Uterus (tissue), 4 donors: ENCODE measurements around the gene COL15A1. TPM values are rescaled to one million over a fixed set of nuclear protein-coding genes. Genes with fewer than 3 reads are reported as not detected.

ENCODE experiments used
- DNase-seq, 2 donors: peaks; one replicate each; pipeline ENCODE4 v3.0.0-alpha.2; 2019 to 2020
- H3K27ac ChIP-seq, 2 donors: fragments of 200-600 bp; sonication (generic); 1 replicate in 1 of 2; 2 replicates in 1 of 2; pipeline ENCODE4 v1.5.1; 2016 to 2018
- H3K27me3 ChIP-seq, 2 donors: fragments of 200-600 bp; sonication (generic); one replicate each; pipeline ENCODE4 v1.5.1; 2018 to 2019; ENCODE audit warnings: control low read depth in 1 of 2
- H3K36me3 ChIP-seq, 2 donors: fragments of 200-600 bp; sonication (generic); one replicate each; pipeline ENCODE4 v1.5.1; 2019; ENCODE audit warnings: control low read depth in 1 of 2
- H3K4me1 ChIP-seq, 2 donors: fragments of 200-600 bp; sonication (generic); one replicate each; pipeline ENCODE4 v1.5.1; 2018 to 2019; ENCODE audit warnings: control low read depth in 1 of 2
- H3K4me3 ChIP-seq, 2 donors: fragments of 200-600 bp; sonication (generic); 1 replicate in 1 of 2; 2 replicates in 1 of 2; pipeline ENCODE4 v1.5.1; 2018 to 2019; ENCODE audit warnings: mild to moderate bottlenecking in 1 of 2
- H3K9me3 ChIP-seq, 2 donors: fragments of 200-600 bp; sonication (generic); one replicate each; pipeline ENCODE4 v1.5.1; 2019; ENCODE audit warnings: control low read depth in 1 of 2
- POLR2A ChIP-seq, 2 donors: fragments of 450-650 bp; IDR thresholded peaks; one replicate each; pipeline ENCODE4 v1.6.1; 2016; ENCODE audit warnings: antibody characterized with exemption in 2 of 2, mild to moderate bottlenecking in 1 of 2, moderate library complexity in 1 of 2
- intact Hi-C: fragments of 100-400 bp; cut with DNase I; formaldehyde crosslinking; loops from one replicate; pipeline ENCODE4 v1.15.1; 2023; ENCODE audit warnings: low total_unique reads
- total RNA-seq, 4 donors: library from RNA; depleted of rRNA in 3 of 4; stranded (reverse); fragments of >200 nt in 3 of 4; gene quantifications; one replicate each; pipeline versions ENCODE4 v1.1.0 to v1.2.4, GENCODE V29; 2014 to 2023
- TF ChIP-seq, protein P1 (sequence below), 4 experiments: fragments of 200-600 bp in 2 of 4; fragments of 450-650 bp in 2 of 4; sonication (generic) in 2 of 4; IDR thresholded peaks; one replicate each; pipeline ENCODE4 v1.5.1; 2016 to 2019; ENCODE audit warnings: antibody characterized with exemption in 4 of 4, mild to moderate bottlenecking in 2 of 4, moderate library complexity in 1 of 4
- donor health status: DM: yes; HTN: yes; CAD: no.

COL15A1 gene
- total RNA-seq, 4 donors from 2014 or later: 20.3 to 160 (median 50.4) TPM

DNA sequence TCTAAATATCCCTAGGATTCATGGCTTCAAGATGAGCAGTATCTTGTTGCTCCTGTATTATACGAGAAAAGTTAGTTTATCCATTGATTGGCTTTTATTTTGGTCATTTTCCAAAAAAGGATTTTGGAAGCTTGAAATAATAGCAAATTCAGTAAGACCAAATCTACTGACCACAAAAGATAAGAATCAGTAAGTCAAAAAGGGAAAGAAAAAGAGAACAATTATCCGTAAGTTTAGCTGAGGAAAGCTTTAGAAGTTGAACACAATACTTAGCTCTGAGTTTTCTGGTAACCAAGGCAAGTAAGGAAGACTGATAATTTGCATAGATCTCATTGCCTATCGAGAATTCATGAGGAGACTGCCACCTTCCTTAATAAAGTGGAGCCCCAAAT lies 170.3 kb downstream of the COL15A1 start:
- no peaks in the 10 kb centered on the region for H3K9me3 ChIP-seq
- no peak for DNase-seq
- no peaks in the 10 kb centered on the region for H3K36me3 ChIP-seq
- peaks cover 10 to 17% of the 10 kb centered on the region in 2 donors for H3K4me1 ChIP-seq
- H3K4me3 ChIP-seq: no peak overlapping the region
- peak overlapping the region; percentile 14 to 47 for H3K27ac ChIP-seq
- intact Hi-C loops: no loop called here
- TF ChIP-seq POLR2A (IDR thresholded peaks at IDR 0.05): no peak
- TF ChIP-seq, protein P1, sequence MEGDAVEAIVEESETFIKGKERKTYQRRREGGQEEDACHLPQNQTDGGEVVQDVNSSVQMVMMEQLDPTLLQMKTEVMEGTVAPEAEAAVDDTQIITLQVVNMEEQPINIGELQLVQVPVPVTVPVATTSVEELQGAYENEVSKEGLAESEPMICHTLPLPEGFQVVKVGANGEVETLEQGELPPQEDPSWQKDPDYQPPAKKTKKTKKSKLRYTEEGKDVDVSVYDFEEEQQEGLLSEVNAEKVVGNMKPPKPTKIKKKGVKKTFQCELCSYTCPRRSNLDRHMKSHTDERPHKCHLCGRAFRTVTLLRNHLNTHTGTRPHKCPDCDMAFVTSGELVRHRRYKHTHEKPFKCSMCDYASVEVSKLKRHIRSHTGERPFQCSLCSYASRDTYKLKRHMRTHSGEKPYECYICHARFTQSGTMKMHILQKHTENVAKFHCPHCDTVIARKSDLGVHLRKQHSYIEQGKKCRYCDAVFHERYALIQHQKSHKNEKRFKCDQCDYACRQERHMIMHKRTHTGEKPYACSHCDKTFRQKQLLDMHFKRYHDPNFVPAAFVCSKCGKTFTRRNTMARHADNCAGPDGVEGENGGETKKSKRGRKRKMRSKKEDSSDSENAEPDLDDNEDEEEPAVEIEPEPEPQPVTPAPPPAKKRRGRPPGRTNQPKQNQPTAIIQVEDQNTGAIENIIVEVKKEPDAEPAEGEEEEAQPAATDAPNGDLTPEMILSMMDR (IDR thresholded peaks at IDR 0.05): no peak
- no peaks in the 10 kb centered on the region for H3K27me3 ChIP-seq

DNA sequence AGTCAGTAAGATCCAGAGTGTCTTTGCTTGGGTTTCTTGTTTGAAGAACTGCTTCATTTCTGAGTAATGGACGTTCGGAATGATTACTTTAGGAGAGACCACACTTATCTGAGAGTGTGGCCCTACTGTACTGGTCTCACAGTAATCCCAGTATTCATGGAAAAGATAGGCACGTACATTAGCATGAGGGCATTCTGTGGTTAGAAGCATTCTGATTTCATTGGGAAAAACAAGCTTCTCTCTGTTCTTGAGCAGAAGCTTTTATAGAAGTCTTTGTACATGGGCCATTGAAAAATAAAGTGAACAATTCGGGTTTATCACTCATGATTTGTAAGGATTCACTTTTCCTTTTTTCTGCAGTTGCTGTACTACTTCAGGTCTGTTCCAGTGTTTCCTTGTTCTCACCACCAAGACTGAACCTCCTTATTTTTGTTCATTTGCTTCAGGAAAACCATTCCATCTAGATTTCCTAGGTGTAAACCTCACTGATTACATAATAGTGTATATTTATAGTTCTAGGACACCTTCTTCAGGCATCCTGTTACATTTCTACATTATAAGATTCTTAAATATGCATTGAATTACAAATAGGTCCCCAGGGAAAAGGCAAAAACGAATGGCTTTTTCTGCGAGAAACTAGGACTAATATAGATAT lies 171.3 kb downstream of the COL15A1 start:
- no peaks in the 10 kb centered on the region for H3K27me3 ChIP-seq
- H3K9me3 ChIP-seq: no peaks in the 10 kb centered on the region
- H3K4me3 ChIP-seq: no peak overlapping the region
- H3K36me3 ChIP-seq: no peaks in the 10 kb centered on the region
- peak overlapping the region in 1 of 2 donors; percentile 24 for H3K27ac ChIP-seq
- peaks cover 10 to 17% of the 10 kb centered on the region in 2 donors for H3K4me1 ChIP-seq
- no peak for DNase-seq
- TF ChIP-seq, protein P1 (IDR thresholded peaks at IDR 0.05): no peak
- TF ChIP-seq POLR2A (IDR thresholded peaks at IDR 0.05): no peak
- intact Hi-C loops: no loop called here

DNA sequence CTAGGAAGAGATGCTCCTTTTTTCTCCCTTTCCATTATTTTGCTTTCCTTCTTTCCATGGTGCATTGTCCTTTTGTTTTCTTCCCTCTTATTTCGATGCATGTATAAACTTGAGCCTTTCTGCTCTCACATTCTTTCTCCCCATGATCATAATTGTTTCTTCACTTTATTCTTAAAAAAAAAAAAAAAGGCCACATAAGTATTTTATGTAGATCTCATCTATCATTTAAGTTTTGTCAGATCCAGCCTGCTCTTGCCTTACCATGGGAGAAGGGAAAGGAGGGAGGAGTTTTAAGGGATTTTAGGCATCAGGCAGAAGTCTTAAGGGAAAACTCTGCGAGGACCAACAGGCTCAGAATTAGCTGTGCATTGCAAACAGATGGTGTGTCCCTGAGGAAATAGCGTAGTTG lies 172.3 kb downstream of the COL15A1 start:
- no peaks in the 10 kb centered on the region for H3K9me3 ChIP-seq
- intact Hi-C loops: no loop called here
- no peaks in the 10 kb centered on the region for H3K36me3 ChIP-seq
- H3K4me3 ChIP-seq: no peak overlapping the region
- peaks cover 10 to 17% of the 10 kb centered on the region in 2 donors for H3K4me1 ChIP-seq
- H3K27me3 ChIP-seq: no peaks in the 10 kb centered on the region
- no peak for DNase-seq
- TF ChIP-seq, protein P1 (IDR thresholded peaks at IDR 0.05): no peak
- TF ChIP-seq POLR2A (IDR thresholded peaks at IDR 0.05): no peak
- H3K27ac ChIP-seq: no peak overlapping the region

DNA sequence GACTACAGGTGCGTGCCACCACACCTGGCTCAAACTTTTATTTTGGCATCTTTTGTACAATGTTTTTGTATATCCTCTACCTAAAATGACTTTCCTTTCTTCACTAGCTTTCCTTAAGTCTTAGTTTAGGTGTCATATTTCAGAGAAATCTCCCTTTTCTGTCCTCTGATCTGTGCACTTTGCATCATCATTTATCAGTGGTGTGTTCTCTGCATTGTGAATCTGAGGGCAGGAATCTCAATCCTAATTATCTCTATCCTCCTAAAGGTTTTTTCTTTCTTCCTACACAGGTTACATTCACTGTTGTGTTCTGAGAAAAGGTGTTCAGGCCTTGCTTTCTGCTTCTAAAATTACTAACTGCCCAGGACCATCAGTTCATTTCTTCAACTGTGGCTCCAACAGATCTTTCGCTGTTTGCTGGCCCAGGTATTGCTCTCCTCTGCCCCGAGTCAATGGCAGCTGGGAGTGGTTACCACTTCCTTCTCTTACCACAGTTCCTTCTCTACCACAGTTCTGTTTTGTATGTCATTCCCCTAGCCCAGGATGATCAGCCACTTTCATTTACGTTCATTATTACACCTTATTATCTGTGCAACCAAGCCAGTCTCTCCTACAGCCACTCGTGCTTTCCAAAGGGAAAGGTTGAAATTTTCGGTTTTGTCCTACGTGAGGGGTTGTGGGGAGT lies 175.2 kb downstream of the COL15A1 start:
- Histone ChIP-seq H3K27me3 (no peaks in the 10 kb centered on the region), H3K9me3 (no peaks in the 10 kb centered on the region), H3K4me3 (no peak overlapping the region), H3K27ac (no peak overlapping the region), H3K4me1 (peaks cover 0 to 8% of the 10 kb centered on the region in 2 donors), H3K36me3 (no peaks in the 10 kb centered on the region)
- TF ChIP-seq POLR2A (IDR thresholded peaks at IDR 0.05): no peak
- TF ChIP-seq, protein P1 (IDR thresholded peaks at IDR 0.05): no peak
- no peak for DNase-seq
- intact Hi-C loops: no loop called here

DNA sequence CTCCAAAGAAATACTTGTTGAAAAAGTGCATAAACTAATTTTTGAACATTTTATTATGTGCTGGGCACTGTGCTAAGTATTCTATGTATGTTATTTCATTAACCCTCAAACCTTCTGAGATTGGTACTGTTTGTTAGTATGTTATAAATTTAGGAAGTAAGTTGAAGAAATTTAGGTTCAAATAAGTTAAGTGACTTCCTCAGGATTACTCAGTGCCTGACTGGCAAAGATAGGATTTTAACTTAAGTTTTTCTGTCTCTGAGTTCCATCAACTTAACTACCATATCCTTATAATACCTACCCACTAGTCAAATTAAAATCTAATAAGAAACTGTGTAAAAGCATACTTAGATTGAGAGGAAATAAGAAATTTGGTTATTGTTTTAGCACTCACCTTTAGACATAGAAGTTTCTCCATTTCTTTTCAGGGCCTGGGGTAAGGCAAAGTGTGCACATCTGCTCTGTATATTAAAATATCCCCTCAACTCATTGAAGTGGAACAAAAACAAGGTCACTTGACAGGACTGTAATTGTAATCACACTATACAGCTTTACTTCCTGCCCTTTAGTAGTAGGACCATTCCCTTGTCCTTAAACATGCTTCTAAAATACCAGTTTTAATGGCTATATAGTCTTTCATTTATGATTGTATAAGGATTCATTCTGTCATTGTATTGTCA lies 176.4 kb downstream of the COL15A1 start:
- Histone ChIP-seq H3K27ac (no peak overlapping the region), H3K4me1 (peaks cover 0 to 10% of the 10 kb centered on the region in 2 donors), H3K36me3 (no peaks in the 10 kb centered on the region), H3K27me3 (no peaks in the 10 kb centered on the region), H3K4me3 (no peak overlapping the region), H3K9me3 (no peaks in the 10 kb centered on the region)
- intact Hi-C loops: no loop called here
- no peak for DNase-seq
- TF ChIP-seq, protein P1 (IDR thresholded peaks at IDR 0.05): no peak
- no peak for TF ChIP-seq POLR2A (IDR thresholded peaks at IDR 0.05)
